Prostate gland (tissue), 2 donors: ENCODE results near the gene MELTF. TPM values are rescaled to one million over a fixed set of nuclear protein-coding genes. Genes with fewer than 3 reads are reported as not detected.

Source experiments
- DNase-seq: peaks from one replicate; pipeline ENCODE4 v3.0.0-alpha.2; 2019; ENCODE audit warnings: low spot score
- H3K27ac ChIP-seq, 2 donors: fragments of 200-600 bp; sonication (generic); 2 replicates each; pipeline ENCODE4 v1.5.1; 2017 to 2019
- H3K27me3 ChIP-seq: fragments of 200-600 bp; sonication (generic); replicated peaks from 2 replicates; pipeline ENCODE4 v1.5.1; 2019; ENCODE audit not compliant: insufficient read depth
- H3K36me3 ChIP-seq, 2 donors: fragments of 200-600 bp; sonication (generic); 1 replicate in 1 of 2; 2 replicates in 1 of 2; pipeline versions ENCODE4 v1.5.1 to v1.8.1; 2017 to 2019
- H3K4me1 ChIP-seq: fragments of 200-600 bp; sonication (generic); replicated peaks from 2 replicates; pipeline ENCODE4 v1.5.1; 2019
- H3K4me3 ChIP-seq, 2 donors: fragments of 200-600 bp; sonication (generic); 2 replicates each; pipeline ENCODE4 v1.5.1; 2017 to 2019
- H3K9me3 ChIP-seq: fragments of 200-600 bp; sonication (generic); 2 replicates; pipeline ENCODE4 v1.5.1; 2017
- POLR2A ChIP-seq: fragments of 450-650 bp; IDR thresholded peaks from one replicate; pipeline ENCODE4 v1.6.1; 2016; ENCODE audit warnings: antibody characterized with exemption, mild to moderate bottlenecking
- POLR2AphosphoS5 ChIP-seq: sonication (generic); formaldehyde crosslinking; IDR thresholded peaks from one replicate; pipeline ENCODE4 v1.6.1; 2017; ENCODE audit warnings: antibody characterized with exemption
- WGBS: methylation state at CpG from one replicate; pipeline ENCODE4 v1.1.5; 2018; 5-methylcytosine and 5-hydroxymethylcytosine counted together
- intact Hi-C: fragments of 100-400 bp; cut with DNase I; formaldehyde crosslinking; loops from one replicate; pipeline ENCODE4 v1.14.2; 2022
- total RNA-seq, 2 donors: library from RNA; depleted of rRNA; stranded (reverse); fragments of >200 nt; gene quantifications; one replicate each; pipeline ENCODE4 v1.1.0, GENCODE V29; 2016
- TF ChIP-seq, protein P1 (sequence below), 4 experiments: fragments of 200-600 bp in 2 of 4; fragments of 450-650 bp in 2 of 4; sonication (generic) in 2 of 4; IDR thresholded peaks; 1 replicate in 3 of 4; 2 replicates in 1 of 4; pipeline ENCODE4 v1.5.1; 2016 to 2019; ENCODE audit warnings: antibody characterized with exemption in 4 of 4, mild to moderate bottlenecking in 2 of 4, moderate library complexity in 2 of 4

The MELTF gene
- total RNA-seq, 2 donors from 2014 or later: 6.9 to 9.0 TPM

GRCh38 chr3:197008436-197009209, 21.0 kb downstream of the MELTF start:
- peaks cover 4% of the 10 kb centered on the region for H3K4me1 ChIP-seq
- no peaks in the 10 kb centered on the region for H3K9me3 ChIP-seq
- no peak for DNase-seq
- intact Hi-C loops: no loop called here
- TF ChIP-seq POLR2A: no peak
- no peak for TF ChIP-seq POLR2AphosphoS5
- TF ChIP-seq, protein P1, sequence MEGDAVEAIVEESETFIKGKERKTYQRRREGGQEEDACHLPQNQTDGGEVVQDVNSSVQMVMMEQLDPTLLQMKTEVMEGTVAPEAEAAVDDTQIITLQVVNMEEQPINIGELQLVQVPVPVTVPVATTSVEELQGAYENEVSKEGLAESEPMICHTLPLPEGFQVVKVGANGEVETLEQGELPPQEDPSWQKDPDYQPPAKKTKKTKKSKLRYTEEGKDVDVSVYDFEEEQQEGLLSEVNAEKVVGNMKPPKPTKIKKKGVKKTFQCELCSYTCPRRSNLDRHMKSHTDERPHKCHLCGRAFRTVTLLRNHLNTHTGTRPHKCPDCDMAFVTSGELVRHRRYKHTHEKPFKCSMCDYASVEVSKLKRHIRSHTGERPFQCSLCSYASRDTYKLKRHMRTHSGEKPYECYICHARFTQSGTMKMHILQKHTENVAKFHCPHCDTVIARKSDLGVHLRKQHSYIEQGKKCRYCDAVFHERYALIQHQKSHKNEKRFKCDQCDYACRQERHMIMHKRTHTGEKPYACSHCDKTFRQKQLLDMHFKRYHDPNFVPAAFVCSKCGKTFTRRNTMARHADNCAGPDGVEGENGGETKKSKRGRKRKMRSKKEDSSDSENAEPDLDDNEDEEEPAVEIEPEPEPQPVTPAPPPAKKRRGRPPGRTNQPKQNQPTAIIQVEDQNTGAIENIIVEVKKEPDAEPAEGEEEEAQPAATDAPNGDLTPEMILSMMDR (IDR thresholded peaks at IDR 0.05): no peak
- H3K27ac ChIP-seq: no peak overlapping the region
- no peaks in the 10 kb centered on the region for H3K36me3 ChIP-seq
- 91% methylated on average over 26 of the region's 27 CpGs for WGBS
- no peaks in the 10 kb centered on the region for H3K27me3 ChIP-seq
- H3K4me3 ChIP-seq: no peak overlapping the region

DNA sequence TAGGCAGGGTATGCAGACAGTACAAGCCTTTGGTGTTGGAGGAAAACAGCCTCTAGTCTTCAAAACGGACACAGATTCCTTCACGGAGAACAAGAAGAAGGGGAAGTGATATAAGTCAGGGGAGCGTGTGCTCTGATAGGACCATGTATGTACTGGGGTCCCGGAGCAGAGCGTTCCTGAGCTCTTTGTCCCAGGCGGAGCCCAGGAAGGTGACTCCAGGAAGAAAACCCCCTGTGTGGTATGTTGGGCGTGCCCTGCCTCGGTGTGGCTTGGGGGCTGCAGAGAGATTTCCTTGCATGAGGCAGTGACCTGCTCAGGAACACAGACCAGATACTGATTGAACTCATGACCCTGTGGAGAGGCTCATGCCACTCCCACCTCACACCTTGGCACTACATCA, 21.7 kb downstream of the MELTF start:
- Histone ChIP-seq H3K4me3 (no peak overlapping the region), H3K27me3 (no peaks in the 10 kb centered on the region), H3K27ac (no peak overlapping the region), H3K4me1 (peaks cover 4% of the 10 kb centered on the region), H3K36me3 (no peaks in the 10 kb centered on the region), H3K9me3 (no peaks in the 10 kb centered on the region)
- intact Hi-C loops: no loop called here
- TF ChIP-seq POLR2A: no peak
- no peak for TF ChIP-seq POLR2AphosphoS5
- TF ChIP-seq, protein P1 (IDR thresholded peaks at IDR 0.05): no peak
- DNase-seq: no peak
- WGBS: 82% methylated on average over 8 of the region's 8 CpGs

DNA sequence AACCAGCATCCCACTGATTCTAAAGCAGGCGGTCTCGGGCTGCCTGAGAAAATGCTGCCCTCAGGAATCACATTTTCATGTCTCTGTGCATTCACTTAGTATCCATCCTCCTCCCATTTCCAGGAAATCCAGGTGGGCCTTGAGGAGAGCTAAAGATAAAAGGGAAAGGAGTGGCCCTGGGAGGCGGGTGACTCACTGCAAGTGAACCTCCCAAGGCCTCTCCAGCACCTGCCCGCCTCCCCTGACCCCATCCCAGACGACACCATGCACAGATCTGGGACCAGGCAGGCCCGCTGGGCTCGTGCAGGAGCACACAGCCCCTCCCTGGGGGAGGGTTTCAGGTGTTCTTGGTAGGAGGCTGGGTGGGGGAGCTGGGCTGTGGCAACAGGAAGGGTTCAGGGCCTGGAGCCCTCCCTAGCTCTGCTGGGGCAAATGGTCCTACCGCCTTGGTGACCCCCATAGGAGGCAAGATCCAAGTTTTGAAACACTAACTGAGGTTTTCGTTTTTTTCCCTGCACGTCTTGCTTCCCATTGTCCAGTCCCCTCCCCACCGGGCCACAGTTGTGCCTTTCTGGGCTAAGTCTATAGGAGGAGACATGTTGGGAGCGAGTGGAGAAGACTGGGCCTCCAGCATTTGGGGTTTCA, 22.2 kb downstream of the MELTF start:
- Histone ChIP-seq H3K27ac (no peak overlapping the region), H3K4me3 (no peak overlapping the region), H3K9me3 (no peaks in the 10 kb centered on the region), H3K4me1 (peaks cover 4% of the 10 kb centered on the region), H3K36me3 (no peaks in the 10 kb centered on the region), H3K27me3 (no peaks in the 10 kb centered on the region)
- intact Hi-C loops: no loop called here
- no peak for DNase-seq
- 88% methylated on average over 9 of the region's 12 CpGs for WGBS
- TF ChIP-seq POLR2AphosphoS5: no peak
- no peak for TF ChIP-seq POLR2A
- TF ChIP-seq, protein P1 (IDR thresholded peaks at IDR 0.05): no peak

DNA sequence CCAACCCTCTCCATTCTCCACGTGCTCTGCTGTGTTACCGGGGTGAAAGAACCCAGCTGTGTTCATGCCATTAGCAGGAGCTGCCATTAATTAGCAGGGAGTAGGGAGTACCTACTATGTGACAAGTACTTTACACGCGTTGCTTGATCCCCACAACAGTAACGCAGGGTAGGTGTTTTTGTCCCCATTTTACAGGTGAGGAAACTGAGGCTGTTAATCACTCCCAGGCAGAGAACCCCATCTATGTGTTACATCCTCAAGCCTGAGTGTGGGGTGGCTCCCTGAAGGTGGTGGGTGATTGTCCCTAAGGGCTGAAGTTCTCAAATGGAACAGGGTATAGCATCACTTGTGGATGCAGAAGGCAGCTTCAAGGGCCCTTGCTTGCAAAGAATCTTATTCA, 22.8 kb downstream of the MELTF start:
- H3K27me3 ChIP-seq: no peaks in the 10 kb centered on the region
- intact Hi-C loops: no loop called here
- H3K36me3 ChIP-seq: no peaks in the 10 kb centered on the region
- DNase-seq: no peak
- H3K27ac ChIP-seq: no peak overlapping the region
- no peak overlapping the region for H3K4me3 ChIP-seq
- H3K9me3 ChIP-seq: no peaks in the 10 kb centered on the region
- H3K4me1 ChIP-seq: peaks cover 4% of the 10 kb centered on the region
- TF ChIP-seq POLR2A: no peak
- TF ChIP-seq, protein P1 (IDR thresholded peaks at IDR 0.05): no peak
- no peak for TF ChIP-seq POLR2AphosphoS5
- WGBS: 87% methylated on average over 5 of the region's 5 CpGs

DNA sequence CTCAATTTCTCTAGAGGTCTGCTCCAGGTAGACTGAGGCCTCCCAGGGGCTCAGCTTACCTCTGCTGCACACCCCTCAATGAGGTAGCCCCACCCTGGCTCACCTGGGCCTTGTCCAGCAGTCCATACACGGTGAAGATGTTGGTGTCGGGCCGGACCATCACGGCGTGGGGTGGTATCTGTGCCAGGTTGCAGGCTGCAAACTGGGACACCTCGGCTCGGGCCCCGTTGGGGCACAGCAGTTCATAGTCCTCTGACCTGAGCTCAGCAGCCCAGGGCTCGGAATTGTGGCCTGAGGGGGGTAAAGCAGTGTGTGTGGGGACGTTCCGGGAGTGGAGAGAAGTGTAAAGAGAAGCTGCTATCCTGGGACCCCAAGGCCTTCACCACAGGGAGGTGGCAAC, 23.2 kb downstream of the MELTF start:
- 84% methylated on average over 9 of the region's 11 CpGs for WGBS
- intact Hi-C loops: no loop called here
- no peak overlapping the region for H3K27ac ChIP-seq
- TF ChIP-seq POLR2A: no peak
- no peak for TF ChIP-seq POLR2AphosphoS5
- TF ChIP-seq, protein P1 (IDR thresholded peaks at IDR 0.05): no peak
- no peak overlapping the region for H3K4me3 ChIP-seq
- H3K9me3 ChIP-seq: no peaks in the 10 kb centered on the region
- DNase-seq: no peak
- no peaks in the 10 kb centered on the region for H3K36me3 ChIP-seq
- no peaks in the 10 kb centered on the region for H3K27me3 ChIP-seq
- peaks cover 4% of the 10 kb centered on the region for H3K4me1 ChIP-seq
